WTC11 (cell line): Measurements from ENCODE around the gene TCF7L1.

Source experiments
- TF ChIP-seq, protein P1 (sequence below): sonication (generic); formaldehyde crosslinking; IDR thresholded peaks from 2 replicates; pipeline ENCODE4 v1.8.1; 2023; ENCODE audit warnings: mild to moderate bottlenecking, missing genetic modification reagents, moderate library complexity
- TF ChIP-seq, protein P2 (sequence below): fragments of 250-450 bp; sonication (Bioruptor Pico); IDR thresholded peaks from 2 replicates; pipeline ENCODE4 v1.9.0; 2021; ENCODE audit warnings: mild to moderate bottlenecking, borderline replicate concordance

DNA sequence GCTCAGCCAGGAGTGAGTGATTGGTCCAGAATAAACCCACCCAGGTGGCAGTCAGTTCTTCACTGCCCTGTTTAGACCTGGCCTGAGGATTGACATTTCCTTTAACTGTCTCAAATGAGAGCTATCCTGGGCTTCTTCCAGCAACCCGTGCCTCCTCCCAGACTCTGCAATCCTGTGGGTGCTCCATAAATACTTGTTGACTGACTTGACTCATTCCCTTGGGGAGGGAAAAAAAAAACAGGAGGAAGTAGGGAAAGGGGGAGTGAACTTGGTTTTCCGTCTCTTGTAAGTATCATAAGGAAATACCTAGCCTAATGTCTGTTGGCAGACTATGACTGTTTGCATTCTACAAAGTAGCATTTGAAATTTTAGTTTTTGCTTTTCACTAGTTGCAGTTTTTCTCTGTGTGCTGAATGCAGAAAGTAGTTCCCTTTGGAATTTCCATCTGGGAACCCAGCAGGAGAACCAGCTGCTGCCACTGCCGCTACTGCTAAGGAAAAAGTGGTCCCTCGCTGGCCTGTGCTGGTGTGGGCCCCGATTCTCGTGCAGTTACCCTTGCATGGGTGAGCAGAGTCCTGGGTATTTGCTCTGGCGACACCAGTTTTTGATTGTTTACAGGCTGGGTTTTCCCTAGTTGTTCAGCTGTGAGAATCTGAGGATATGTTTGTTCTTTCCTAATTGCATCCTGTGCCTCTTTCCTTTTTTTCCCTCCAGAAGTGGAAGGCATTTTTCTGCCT lies 115.7 kb downstream of the TCF7L1 start:
- TF ChIP-seq, protein P1, sequence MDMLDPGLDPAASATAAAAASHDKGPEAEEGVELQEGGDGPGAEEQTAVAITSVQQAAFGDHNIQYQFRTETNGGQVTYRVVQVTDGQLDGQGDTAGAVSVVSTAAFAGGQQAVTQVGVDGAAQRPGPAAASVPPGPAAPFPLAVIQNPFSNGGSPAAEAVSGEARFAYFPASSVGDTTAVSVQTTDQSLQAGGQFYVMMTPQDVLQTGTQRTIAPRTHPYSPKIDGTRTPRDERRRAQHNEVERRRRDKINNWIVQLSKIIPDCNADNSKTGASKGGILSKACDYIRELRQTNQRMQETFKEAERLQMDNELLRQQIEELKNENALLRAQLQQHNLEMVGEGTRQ (CRISPR knock-in tag) = no peak
- TF ChIP-seq, protein P2, sequence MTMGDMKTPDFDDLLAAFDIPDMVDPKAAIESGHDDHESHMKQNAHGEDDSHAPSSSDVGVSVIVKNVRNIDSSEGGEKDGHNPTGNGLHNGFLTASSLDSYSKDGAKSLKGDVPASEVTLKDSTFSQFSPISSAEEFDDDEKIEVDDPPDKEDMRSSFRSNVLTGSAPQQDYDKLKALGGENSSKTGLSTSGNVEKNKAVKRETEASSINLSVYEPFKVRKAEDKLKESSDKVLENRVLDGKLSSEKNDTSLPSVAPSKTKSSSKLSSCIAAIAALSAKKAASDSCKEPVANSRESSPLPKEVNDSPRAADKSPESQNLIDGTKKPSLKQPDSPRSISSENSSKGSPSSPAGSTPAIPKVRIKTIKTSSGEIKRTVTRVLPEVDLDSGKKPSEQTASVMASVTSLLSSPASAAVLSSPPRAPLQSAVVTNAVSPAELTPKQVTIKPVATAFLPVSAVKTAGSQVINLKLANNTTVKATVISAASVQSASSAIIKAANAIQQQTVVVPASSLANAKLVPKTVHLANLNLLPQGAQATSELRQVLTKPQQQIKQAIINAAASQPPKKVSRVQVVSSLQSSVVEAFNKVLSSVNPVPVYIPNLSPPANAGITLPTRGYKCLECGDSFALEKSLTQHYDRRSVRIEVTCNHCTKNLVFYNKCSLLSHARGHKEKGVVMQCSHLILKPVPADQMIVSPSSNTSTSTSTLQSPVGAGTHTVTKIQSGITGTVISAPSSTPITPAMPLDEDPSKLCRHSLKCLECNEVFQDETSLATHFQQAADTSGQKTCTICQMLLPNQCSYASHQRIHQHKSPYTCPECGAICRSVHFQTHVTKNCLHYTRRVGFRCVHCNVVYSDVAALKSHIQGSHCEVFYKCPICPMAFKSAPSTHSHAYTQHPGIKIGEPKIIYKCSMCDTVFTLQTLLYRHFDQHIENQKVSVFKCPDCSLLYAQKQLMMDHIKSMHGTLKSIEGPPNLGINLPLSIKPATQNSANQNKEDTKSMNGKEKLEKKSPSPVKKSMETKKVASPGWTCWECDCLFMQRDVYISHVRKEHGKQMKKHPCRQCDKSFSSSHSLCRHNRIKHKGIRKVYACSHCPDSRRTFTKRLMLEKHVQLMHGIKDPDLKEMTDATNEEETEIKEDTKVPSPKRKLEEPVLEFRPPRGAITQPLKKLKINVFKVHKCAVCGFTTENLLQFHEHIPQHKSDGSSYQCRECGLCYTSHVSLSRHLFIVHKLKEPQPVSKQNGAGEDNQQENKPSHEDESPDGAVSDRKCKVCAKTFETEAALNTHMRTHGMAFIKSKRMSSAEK (CRISPR knock-in tag) = no peak
